ENCODE data around the gene IL17RA.

IL17RA gene

GRCh38 chr22:17064498-17065100 lies 20.2 kb upstream of the IL17RA start:
- H3K4me3 Mint-ChIP-seq: no peak overlapping the region
- no peaks in the 10 kb centered on the region for H3K36me3 Mint-ChIP-seq (ENCODE audit: low read depth)
- ATAC-seq (no peak), DNase-seq (no peak)
- H3K4me1 Mint-ChIP-seq: peaks cover 4% of the 10 kb centered on the region
- no peak overlapping the region for H3K27ac Mint-ChIP-seq
- H3K9me3 Mint-ChIP-seq: no peaks in the 10 kb centered on the region
- H3K27me3 Mint-ChIP-seq: peaks cover 4% of the 10 kb centered on the region

- ATAC-seq (no peak), DNase-seq (no peak)
- Mint-ChIP-seq H3K4me3 (no peak overlapping the region), H3K36me3 (ENCODE audit: low read depth) (no peaks in the 10 kb centered on the region), H3K9me3 (no peaks in the 10 kb centered on the region), H3K4me1 (peaks cover 8% of the 10 kb centered on the region), H3K27ac (no peak overlapping the region), H3K27me3 (peaks cover 4% of the 10 kb centered on the region)
Observed at GRCh38 chr22:17065433-17065832, 19.4 kb upstream of the IL17RA start.

- Mint-ChIP-seq H3K27ac (no peak overlapping the region), H3K36me3 (ENCODE audit: low read depth) (peaks cover 3% of the 10 kb centered on the region), H3K4me1 (peaks cover 34% of the 10 kb centered on the region), H3K4me3 (no peak overlapping the region), H3K27me3 (peaks cover 14% of the 10 kb centered on the region), H3K9me3 (no peaks in the 10 kb centered on the region)
- DNase-seq: no peak
- no peak for ATAC-seq
Observed at GRCh38 chr22:17072877-17073276, 11.9 kb upstream of the IL17RA start.

GRCh38 chr22:17074648-17075002 lies 10.2 kb upstream of the IL17RA start:
- H3K27me3 Mint-ChIP-seq: peaks cover 10% of the 10 kb centered on the region
- no peak overlapping the region for H3K27ac Mint-ChIP-seq

DNA sequence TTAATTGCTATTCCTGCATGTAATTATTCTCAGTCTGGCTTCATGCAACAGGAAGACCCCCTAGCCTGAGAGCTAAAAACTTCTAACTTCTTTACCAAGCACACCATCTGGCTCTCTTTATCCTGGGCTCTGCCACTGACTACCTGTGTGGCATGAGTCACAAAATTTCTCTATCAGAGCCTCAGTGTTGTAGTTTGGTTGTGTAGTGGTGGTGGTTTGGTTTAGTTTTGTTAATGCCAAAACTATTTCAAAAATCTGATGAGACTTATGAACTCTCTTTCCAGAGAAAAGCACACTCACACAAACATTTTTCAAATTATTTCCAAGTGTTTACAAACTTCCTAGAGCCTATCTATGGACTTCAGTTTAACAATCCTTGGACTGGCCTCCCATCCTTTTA lies 7.5 kb upstream of the IL17RA start:
- no peak for ATAC-seq
- Mint-ChIP-seq H3K27me3 (peaks cover 10% of the 10 kb centered on the region), H3K4me3 (no peak overlapping the region)

More at GRCh38 chr22:17074648-17075002, 10.2 kb upstream of the IL17RA start:
- ATAC-seq: no peak
- Mint-ChIP-seq H3K4me3 (no peak overlapping the region), H3K36me3 (ENCODE audit: low read depth) (peaks cover 3% of the 10 kb centered on the region), H3K9me3 (no peaks in the 10 kb centered on the region), H3K4me1 (peaks cover 36% of the 10 kb centered on the region)
- no peak for DNase-seq

GRCh38 chr22:17079572-17079971 lies 5.2 kb upstream of the IL17RA start:
- ATAC-seq (no peak), DNase-seq (no peak)
- H3K27me3 Mint-ChIP-seq: peaks cover 5% of the 10 kb centered on the region
- no peak overlapping the region for H3K4me3 Mint-ChIP-seq
- H3K9me3 Mint-ChIP-seq: no peaks in the 10 kb centered on the region
- no peak overlapping the region for H3K27ac Mint-ChIP-seq
- H3K4me1 Mint-ChIP-seq: peaks cover 41% of the 10 kb centered on the region
- peaks cover 3% of the 10 kb centered on the region for H3K36me3 Mint-ChIP-seq (ENCODE audit: low read depth)

More for the DNA sequence above, 7.5 kb upstream of the IL17RA start:
- DNase-seq: no peak
- Mint-ChIP-seq H3K27ac (no peak overlapping the region), H3K4me1 (peaks cover 33% of the 10 kb centered on the region), H3K36me3 (ENCODE audit: low read depth) (peaks cover 3% of the 10 kb centered on the region), H3K9me3 (no peaks in the 10 kb centered on the region)

- DNase-seq: no peak
- Mint-ChIP-seq H3K9me3 (no peaks in the 10 kb centered on the region), H3K4me3 (no peak overlapping the region), H3K27me3 (peaks cover 2% of the 10 kb centered on the region), H3K36me3 (ENCODE audit: low read depth) (peaks cover under 1% of the 10 kb centered on the region), H3K4me1 (peaks cover 40% of the 10 kb centered on the region), H3K27ac (no peak overlapping the region)
- no peak for ATAC-seq
Observed at GRCh38 chr22:17083255-17083654, 1.5 kb upstream of the IL17RA start.

GRCh38 chr22:17083811-17084441 lies 874 bp upstream of the IL17RA start:
- Mint-ChIP-seq H3K4me1 (peaks cover 44% of the 10 kb centered on the region), H3K36me3 (ENCODE audit: low read depth) (peaks cover 3% of the 10 kb centered on the region), H3K9me3 (no peaks in the 10 kb centered on the region), H3K27me3 (peaks cover 2% of the 10 kb centered on the region), H3K27ac (peak overlapping the region; percentile 78), H3K4me3 (peak overlapping the region; percentile 86)
- DNase-seq (no peak), ATAC-seq (no peak)

DNA sequence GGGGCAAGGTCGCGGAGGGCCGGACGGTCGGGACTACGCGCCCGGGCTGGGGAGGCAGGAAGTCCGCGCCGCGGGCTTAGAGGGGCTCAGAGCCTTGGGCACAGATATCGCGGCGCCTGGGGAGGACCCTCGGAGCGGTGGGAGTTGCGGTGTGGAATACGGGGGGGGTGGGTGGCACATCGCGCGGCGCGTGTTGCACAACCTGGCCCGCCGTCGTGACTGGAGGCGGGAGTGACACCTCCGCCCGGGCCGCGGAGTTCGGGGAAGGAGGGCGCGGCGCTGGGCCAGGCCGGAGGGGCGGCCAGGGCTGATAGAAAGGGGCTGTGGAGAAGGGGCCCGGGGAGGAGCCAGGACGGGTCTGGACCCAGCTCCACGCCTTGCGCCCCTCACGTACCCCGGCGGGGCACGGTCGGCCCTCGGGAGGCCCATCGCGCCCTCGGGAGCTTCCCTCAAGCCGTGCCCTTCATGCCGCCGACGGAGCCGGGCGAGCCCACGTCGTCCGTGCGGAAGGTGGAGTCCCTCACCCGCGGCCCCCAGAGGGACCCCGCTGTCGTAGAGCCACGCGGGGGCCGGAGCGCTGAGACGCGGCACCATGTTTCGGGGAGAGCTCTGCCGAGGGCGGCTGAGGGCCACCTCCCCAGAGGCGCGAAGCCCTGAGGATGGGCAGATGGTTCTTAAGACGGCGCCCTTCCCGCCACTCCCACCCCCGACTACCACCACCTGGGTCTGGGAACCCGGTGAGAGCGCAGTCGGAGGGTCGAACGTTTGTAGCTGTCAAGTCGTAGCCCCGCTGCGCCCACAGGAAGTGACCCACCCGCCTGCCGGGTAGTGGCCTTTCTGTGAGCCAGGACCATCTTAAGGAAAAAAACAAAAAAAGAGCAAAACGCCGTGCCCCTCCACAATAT lies 729 bp downstream of the IL17RA start:
- no peak for ATAC-seq

DNA sequence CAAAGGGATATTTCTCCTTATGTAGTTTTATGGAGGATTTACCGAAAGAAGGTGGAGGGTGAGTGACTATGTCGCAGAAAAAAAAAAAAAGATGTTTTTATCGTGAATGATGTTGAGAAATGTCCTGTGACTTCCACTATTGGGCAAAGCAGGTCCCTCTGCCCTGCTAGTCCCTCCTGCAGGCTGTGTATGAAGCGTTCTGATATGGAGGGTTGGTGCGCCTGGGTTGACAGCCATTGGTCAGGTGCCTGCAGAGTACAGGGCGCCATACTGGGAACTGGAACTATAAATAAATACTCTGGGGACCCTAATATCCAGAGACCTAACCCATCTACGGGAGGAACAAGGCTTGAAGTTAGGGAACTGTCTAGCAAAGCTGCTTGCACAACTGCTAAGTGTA lies 1.5 kb downstream of the IL17RA start:
- Mint-ChIP-seq H3K4me1 (peaks cover 64% of the 10 kb centered on the region), H3K36me3 (ENCODE audit: low read depth) (peaks cover 9% of the 10 kb centered on the region), H3K27me3 (peaks cover 2% of the 10 kb centered on the region), H3K9me3 (no peaks in the 10 kb centered on the region), H3K27ac (peak overlapping the region; percentile 77), H3K4me3 (peak overlapping the region; percentile 86)
- ATAC-seq (no peak), DNase-seq (peak; percentile 29)

More for the DNA sequence above, 729 bp downstream of the IL17RA start:
- Mint-ChIP-seq H3K9me3 (no peaks in the 10 kb centered on the region), H3K4me1 (peaks cover 56% of the 10 kb centered on the region), H3K27ac (peak overlapping the region; percentile 77), H3K27me3 (peaks cover 2% of the 10 kb centered on the region), H3K4me3 (peak overlapping the region; percentile 86), H3K36me3 (ENCODE audit: low read depth) (peaks cover 6% of the 10 kb centered on the region)
- peak; percentile 35 for DNase-seq

DNA sequence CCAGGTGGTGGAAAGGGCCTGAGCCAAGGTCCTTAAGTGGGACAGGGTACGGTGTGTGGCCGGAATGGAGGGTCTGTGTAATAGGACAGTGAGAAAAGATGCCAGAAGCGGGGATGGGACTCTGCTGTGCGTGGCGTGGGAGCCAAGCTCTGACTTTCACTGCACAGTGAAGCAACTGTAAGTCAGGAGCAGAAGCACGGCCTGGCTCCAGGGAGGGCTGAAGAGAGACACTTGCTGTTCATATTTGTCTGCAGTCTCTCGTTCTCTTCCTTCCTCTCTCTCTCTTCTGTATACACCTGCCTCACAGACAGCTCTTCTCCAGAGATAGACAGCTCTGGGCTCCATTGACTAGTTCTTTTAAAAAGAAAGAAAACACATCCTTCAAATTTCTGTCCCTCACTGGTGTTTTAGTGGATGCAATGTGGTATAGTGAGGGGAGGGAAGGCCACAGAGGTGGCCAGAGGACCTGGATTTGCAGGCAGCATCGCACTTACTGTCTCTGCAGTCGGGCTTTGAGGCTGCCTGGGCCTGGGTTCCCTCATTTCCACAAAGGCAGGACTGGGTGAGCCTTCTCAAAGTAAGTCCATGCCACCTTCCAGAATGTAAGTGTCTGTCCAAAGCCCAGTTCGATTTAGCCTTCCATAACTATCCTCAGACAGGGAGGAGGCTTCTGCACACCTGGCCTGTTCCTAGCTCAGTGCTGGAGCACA lies 2.1 kb downstream of the IL17RA start:
- DNase-seq: no peak
- H3K27ac Mint-ChIP-seq: peak overlapping the region; percentile 77
- no peaks in the 10 kb centered on the region for H3K9me3 Mint-ChIP-seq

DNA sequence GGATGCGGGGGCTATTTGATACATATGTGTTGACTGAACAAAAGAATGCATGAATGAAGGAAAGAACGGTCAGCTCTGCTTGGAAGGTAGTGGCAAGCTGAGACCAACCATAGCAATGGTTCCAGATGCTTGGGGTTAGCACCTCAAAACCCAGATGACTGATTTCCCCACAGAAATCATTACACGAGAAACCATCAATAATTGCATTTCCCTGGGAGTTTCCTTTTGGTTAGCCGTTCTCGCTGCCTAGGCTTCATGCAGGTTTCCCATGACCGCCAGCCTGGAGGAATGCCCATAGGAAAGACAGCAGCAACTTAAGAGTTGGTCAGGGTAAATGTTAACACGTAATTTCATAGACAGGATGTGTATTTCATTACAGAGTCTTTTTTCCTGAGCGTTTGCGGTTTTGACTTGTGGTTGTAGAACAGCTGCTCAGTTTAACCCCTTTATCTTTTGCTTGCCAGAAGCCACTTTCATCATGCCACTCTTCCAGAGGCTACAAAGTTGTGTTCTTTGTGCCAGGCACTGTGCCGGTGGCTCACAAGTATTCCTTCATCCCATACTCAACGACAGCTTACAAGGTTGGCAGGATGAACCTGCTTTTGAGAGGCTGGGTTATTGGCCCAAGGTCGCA lies 2.8 kb downstream of the IL17RA start:
- Mint-ChIP-seq H3K9me3 (no peaks in the 10 kb centered on the region), H3K4me1 (peaks cover 77% of the 10 kb centered on the region), H3K27ac (peak overlapping the region; percentile 75), H3K36me3 (ENCODE audit: low read depth) (peaks cover 9% of the 10 kb centered on the region), H3K27me3 (peaks cover 2% of the 10 kb centered on the region), H3K4me3 (peak overlapping the region; percentile 86)
- DNase-seq (peak; percentile 58), ATAC-seq (peak; percentile 47)

More for the DNA sequence above, 2.1 kb downstream of the IL17RA start:
- Mint-ChIP-seq H3K4me3 (peak overlapping the region; percentile 86), H3K4me1 (peaks cover 70% of the 10 kb centered on the region), H3K36me3 (ENCODE audit: low read depth) (peaks cover 9% of the 10 kb centered on the region), H3K27me3 (peaks cover 2% of the 10 kb centered on the region)
- no peak for ATAC-seq

GRCh38 chr22:17090550-17090949 lies 5.8 kb downstream of the IL17RA start:
- Mint-ChIP-seq H3K27ac (no peak overlapping the region), H3K36me3 (ENCODE audit: low read depth) (peaks cover 9% of the 10 kb centered on the region), H3K9me3 (no peaks in the 10 kb centered on the region), H3K4me1 (peaks cover 88% of the 10 kb centered on the region), H3K27me3 (no peaks in the 10 kb centered on the region), H3K4me3 (no peak overlapping the region)
- no peak for ATAC-seq
- DNase-seq: no peak

- Mint-ChIP-seq H3K36me3 (ENCODE audit: low read depth) (peaks cover 9% of the 10 kb centered on the region), H3K27me3 (no peaks in the 10 kb centered on the region), H3K4me3 (no peak overlapping the region), H3K9me3 (no peaks in the 10 kb centered on the region), H3K27ac (no peak overlapping the region), H3K4me1 (peaks cover 87% of the 10 kb centered on the region)
- ATAC-seq (no peak), DNase-seq (no peak)
Observed at GRCh38 chr22:17091851-17092250, 7.1 kb downstream of the IL17RA start.
